ENCODE data around the gene PPARGC1A. TPM values are rescaled to one million over a fixed set of nuclear protein-coding genes. Genes with fewer than 3 reads are reported as not detected.

PPARGC1A gene
- total and polyA plus RNA-seq, 7 donors, result 2.0 to 8.6 (median 4.7) TPM

GRCh38 chr4:23768541-23768940 is 121.3 kb downstream of the PPARGC1A start:
- WGBS, 2 donors, result 41 to 64% methylated on average over 1 of the region's 1 CpG
- no peaks in the 10 kb centered on the region for H3K9me3 ChIP-seq
- intact Hi-C loops (cut with DNase I), result no loop called here

DNA sequence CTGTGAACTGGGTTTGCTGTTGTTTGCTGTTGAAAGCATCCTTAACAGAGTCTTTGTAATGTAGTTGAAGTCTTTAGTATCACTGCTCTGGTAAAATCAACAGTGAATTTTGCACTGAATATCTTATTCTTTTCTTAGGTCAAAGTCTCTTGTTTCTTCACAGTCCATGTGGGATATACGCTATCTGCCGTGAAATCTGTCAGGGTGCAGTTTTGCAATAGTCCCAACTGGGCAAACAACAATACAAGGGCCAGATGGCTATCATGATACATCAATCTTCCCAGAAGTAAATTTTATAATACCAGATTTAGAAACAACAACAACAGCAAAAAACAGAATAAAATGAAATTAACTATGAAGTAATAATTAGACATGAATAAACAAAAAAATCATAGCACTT is 123.5 kb downstream of the PPARGC1A start:
- Histone ChIP-seq H3K4me1 (no peaks in the 10 kb centered on the region), H3K9me3 (no peaks in the 10 kb centered on the region), H3K27ac (no peak overlapping the region), H3K4me3 (no peak overlapping the region), H3K27me3 (no peaks in the 10 kb centered on the region), H3K36me3 (no peaks in the 10 kb centered on the region)
- intact Hi-C loops (cut with DNase I), result no loop called here
- DNase-seq, result no peak
- 12 to 73% methylated on average over 2 of the region's 2 CpGs for WGBS, 2 donors
- TF ChIP-seq, protein P1, sequence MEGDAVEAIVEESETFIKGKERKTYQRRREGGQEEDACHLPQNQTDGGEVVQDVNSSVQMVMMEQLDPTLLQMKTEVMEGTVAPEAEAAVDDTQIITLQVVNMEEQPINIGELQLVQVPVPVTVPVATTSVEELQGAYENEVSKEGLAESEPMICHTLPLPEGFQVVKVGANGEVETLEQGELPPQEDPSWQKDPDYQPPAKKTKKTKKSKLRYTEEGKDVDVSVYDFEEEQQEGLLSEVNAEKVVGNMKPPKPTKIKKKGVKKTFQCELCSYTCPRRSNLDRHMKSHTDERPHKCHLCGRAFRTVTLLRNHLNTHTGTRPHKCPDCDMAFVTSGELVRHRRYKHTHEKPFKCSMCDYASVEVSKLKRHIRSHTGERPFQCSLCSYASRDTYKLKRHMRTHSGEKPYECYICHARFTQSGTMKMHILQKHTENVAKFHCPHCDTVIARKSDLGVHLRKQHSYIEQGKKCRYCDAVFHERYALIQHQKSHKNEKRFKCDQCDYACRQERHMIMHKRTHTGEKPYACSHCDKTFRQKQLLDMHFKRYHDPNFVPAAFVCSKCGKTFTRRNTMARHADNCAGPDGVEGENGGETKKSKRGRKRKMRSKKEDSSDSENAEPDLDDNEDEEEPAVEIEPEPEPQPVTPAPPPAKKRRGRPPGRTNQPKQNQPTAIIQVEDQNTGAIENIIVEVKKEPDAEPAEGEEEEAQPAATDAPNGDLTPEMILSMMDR (IDR thresholded peaks at IDR 0.05), result no peak
- TF ChIP-seq POLR2A (IDR thresholded peaks at IDR 0.05) (no peak), EP300 (IDR thresholded peaks at IDR 0.05) (no peak), POLR2AphosphoS5 (IDR thresholded peaks at IDR 0.05) (no peak)

More at GRCh38 chr4:23768541-23768940, 121.3 kb downstream of the PPARGC1A start:
- Histone ChIP-seq H3K36me3 (no peaks in the 10 kb centered on the region), H3K4me3 (no peak overlapping the region), H3K4me1 (no peaks in the 10 kb centered on the region), H3K27ac (no peak overlapping the region), H3K27me3 (no peaks in the 10 kb centered on the region)
- DNase-seq, result no peak
- TF ChIP-seq EP300 (IDR thresholded peaks at IDR 0.05) (no peak), POLR2AphosphoS5 (IDR thresholded peaks at IDR 0.05) (no peak), POLR2A (IDR thresholded peaks at IDR 0.05) (no peak)
- TF ChIP-seq, protein P1 (IDR thresholded peaks at IDR 0.05), result no peak

GRCh38 chr4:23763559-23763958 is 126.3 kb downstream of the PPARGC1A start:
- Histone ChIP-seq H3K4me3 (no peak overlapping the region), H3K9me3 (no peaks in the 10 kb centered on the region), H3K27me3 (no peaks in the 10 kb centered on the region), H3K27ac (no peak overlapping the region), H3K4me1 (no peaks in the 10 kb centered on the region), H3K36me3 (no peaks in the 10 kb centered on the region)
- 24 to 53% methylated on average over 3 of the region's 3 CpGs for WGBS, 2 donors
- no peak for TF ChIP-seq POLR2A (IDR thresholded peaks at IDR 0.05)
- no peak for TF ChIP-seq EP300 (IDR thresholded peaks at IDR 0.05)
- TF ChIP-seq, protein P1 (IDR thresholded peaks at IDR 0.05), result no peak
- no peak for DNase-seq
- intact Hi-C loops (cut with DNase I), result no loop called here

DNA sequence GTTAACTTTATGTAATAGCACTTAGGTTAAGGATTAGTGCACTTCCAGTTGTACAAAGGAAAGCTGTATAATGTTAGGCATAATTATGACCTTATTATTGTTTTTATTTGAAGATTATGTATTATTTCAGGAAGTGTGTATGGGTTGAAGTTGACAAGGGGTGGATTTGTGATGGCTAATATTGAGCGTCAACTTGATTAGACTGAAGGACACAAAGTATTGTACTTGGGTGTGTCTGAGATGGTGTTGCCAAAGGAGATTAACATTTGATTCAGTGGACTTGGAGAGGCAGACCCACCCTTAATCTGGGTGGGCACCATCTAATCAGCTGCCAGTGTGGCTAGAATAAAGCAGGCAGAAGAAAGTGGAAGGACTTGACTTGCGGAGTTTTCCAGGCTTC is 127.3 kb downstream of the PPARGC1A start:
- 68 to 94% methylated on average over 2 of the region's 2 CpGs for WGBS, 2 donors
- Histone ChIP-seq H3K4me3 (no peak overlapping the region), H3K27me3 (no peaks in the 10 kb centered on the region), H3K36me3 (no peaks in the 10 kb centered on the region), H3K27ac (no peak overlapping the region), H3K9me3 (no peaks in the 10 kb centered on the region), H3K4me1 (no peaks in the 10 kb centered on the region)
- intact Hi-C loops (cut with DNase I), result no loop called here
- no peak for DNase-seq
- no peak for TF ChIP-seq EP300 (IDR thresholded peaks at IDR 0.05)

GRCh38 chr4:23759066-23759465 is 130.8 kb downstream of the PPARGC1A start:
- DNase-seq, result no peak
- H3K27ac ChIP-seq, result no peak overlapping the region
- WGBS, 2 donors, result 77 to 83% methylated on average over 2 of the region's 2 CpGs
- no peak overlapping the region for H3K4me3 ChIP-seq
- H3K9me3 ChIP-seq, result no peaks in the 10 kb centered on the region
- intact Hi-C loops (cut with DNase I), result no loop called here
- no peaks in the 10 kb centered on the region for H3K4me1 ChIP-seq
- H3K36me3 ChIP-seq, result no peaks in the 10 kb centered on the region
- no peaks in the 10 kb centered on the region for H3K27me3 ChIP-seq
- TF ChIP-seq POLR2AphosphoS5 (IDR thresholded peaks at IDR 0.05) (no peak), POLR2A (IDR thresholded peaks at IDR 0.05) (no peak), EP300 (IDR thresholded peaks at IDR 0.05) (no peak)
- TF ChIP-seq, protein P1 (IDR thresholded peaks at IDR 0.05), result no peak
